Head of caudate nucleus (tissue), 42 donors: Measurements from ENCODE around the gene RPRD2.

ENCODE experiments used
- DNase-seq, 42 donors: peaks; one replicate each; pipeline versions ENCODE4 v3.0.0 to v3.0.0-alpha.2; 2020 to 2021; ENCODE audit warnings: mixed read lengths in 7 of 42
- intact Hi-C: fragments of 100-400 bp; cut with DNase I; formaldehyde crosslinking; loops from one replicate; pipeline ENCODE4 v1.15.0; 2022

Gene RPRD2

GRCh38 chr1:150507912-150508864 is 144.2 kb downstream of the RPRD2 start, which contains the start of gene ECM1:
Gene ECM1 (plus strand): TSS chr1:150508109. CDS start chr1:150508210, 101 bp downstream.
- peak in 37 of 42 donors; percentile 11 to 81 (median 48) for DNase-seq
- intact Hi-C loops, result no loop called here

- no peak for DNase-seq
- intact Hi-C loops, result no loop called here
Observed at GRCh38 chr1:150508982-150509381, 145.0 kb downstream of the RPRD2 start.

- no peak for DNase-seq
- intact Hi-C loops, result no loop called here
Observed at GRCh38 chr1:150511551-150511950, 147.6 kb downstream of the RPRD2 start.

GRCh38 chr1:150511985-150512660 is 148.2 kb downstream of the RPRD2 start:
- intact Hi-C loops, result no loop called here
- no peak for DNase-seq

GRCh38 chr1:150512846-150513245 is 148.9 kb downstream of the RPRD2 start:
- DNase-seq, result no peak

GRCh38 chr1:150513351-150513791 is 149.4 kb downstream of the RPRD2 start:
- no peak for DNase-seq
- intact Hi-C loops, result no loop called here

More at GRCh38 chr1:150512846-150513245, 148.9 kb downstream of the RPRD2 start:
- intact Hi-C loops, result no loop called here

- intact Hi-C loops, result no loop called here
- no peak for DNase-seq
Observed at GRCh38 chr1:150514260-150514659, 150.3 kb downstream of the RPRD2 start.

- intact Hi-C loops, result no loop called here
- peak in 3 of 42 donors; percentile 5 to 15 (median 10) for DNase-seq
Observed at GRCh38 chr1:150514913-150515327, 151.0 kb downstream of the RPRD2 start.

GRCh38 chr1:150515328-150516049 is 151.5 kb downstream of the RPRD2 start, which contains the start of gene FALEC:
Gene FALEC (plus strand): TSS chr1:150515752.
- DNase-seq, result peak; percentile 90 to 99 (median 97)
- intact Hi-C loops, result no loop called here

- intact Hi-C loops, result no loop called here
- DNase-seq, result peak in 35 of 42 donors; percentile 3 to 68 (median 31)
Observed at GRCh38 chr1:150516050-150516591, 152.2 kb downstream of the RPRD2 start.

- no peak for DNase-seq
- intact Hi-C loops, result no loop called here
Observed at GRCh38 chr1:150516616-150517015, 152.7 kb downstream of the RPRD2 start.

GRCh38 chr1:150521196-150521968 is 157.4 kb downstream of the RPRD2 start:
- intact Hi-C loops, result no loop called here

GRCh38 chr1:150525348-150525747 is 161.4 kb downstream of the RPRD2 start:
- intact Hi-C loops, result no loop called here
- no peak for DNase-seq

More at GRCh38 chr1:150521196-150521968, 157.4 kb downstream of the RPRD2 start:
- no peak for DNase-seq
